Right atrium auricular region (tissue), 2 donors: ENCODE measurements around the gene DCDC2C. TPM values are rescaled to one million over a fixed set of nuclear protein-coding genes. Genes with fewer than 3 reads are reported as not detected.

Source experiments
- DNase-seq: peaks from one replicate; pipeline ENCODE4 v3.0.0-alpha.2; 2019; ENCODE audit warnings: low spot score
- H3K27ac ChIP-seq, 2 donors: fragments of 200-600 bp; sonication (generic); 1 replicate in 1 of 2; 2 replicates in 1 of 2; pipeline ENCODE4 v1.5.1; 2016 to 2019
- H3K27me3 ChIP-seq, 2 donors: fragments of 200-600 bp; sonication (generic); one replicate each; pipeline versions ENCODE4 v1.5.1 to v1.6.0; 2017 to 2019
- H3K36me3 ChIP-seq: fragments of 200-600 bp; sonication (generic); one replicate; pipeline ENCODE4 v1.5.1; 2016
- H3K4me1 ChIP-seq, 2 donors: fragments of 200-600 bp; sonication (generic); one replicate each; pipeline versions ENCODE4 v1.5.1 to v1.6.0; 2017 to 2019
- H3K4me3 ChIP-seq, 2 donors: fragments of 200-600 bp; sonication (generic); 1 replicate in 1 of 2; 2 replicates in 1 of 2; pipeline ENCODE4 v1.5.1; 2017 to 2019; ENCODE audit warnings: mild to moderate bottlenecking in 1 of 2, moderate library complexity in 1 of 2
- H3K9me3 ChIP-seq, 2 donors: fragments of 200-600 bp; sonication (generic); one replicate each; pipeline ENCODE4 v1.5.1; 2019
- total RNA-seq, 2 donors: library from RNA; depleted of rRNA; stranded (reverse); fragments of >200 nt; gene quantifications; one replicate each; pipeline ENCODE4 v1.1.0, GENCODE V29; 2016
- TF ChIP-seq, protein P1 (sequence below), 2 donors: fragments of 200-600 bp; sonication (generic); IDR thresholded peaks; one replicate each; pipeline ENCODE4 v1.5.1; 2019; ENCODE audit warnings: antibody characterized with exemption in 2 of 2

DCDC2C gene
- total RNA-seq, 2 donors from 2014 or later, result not detected

DNA sequence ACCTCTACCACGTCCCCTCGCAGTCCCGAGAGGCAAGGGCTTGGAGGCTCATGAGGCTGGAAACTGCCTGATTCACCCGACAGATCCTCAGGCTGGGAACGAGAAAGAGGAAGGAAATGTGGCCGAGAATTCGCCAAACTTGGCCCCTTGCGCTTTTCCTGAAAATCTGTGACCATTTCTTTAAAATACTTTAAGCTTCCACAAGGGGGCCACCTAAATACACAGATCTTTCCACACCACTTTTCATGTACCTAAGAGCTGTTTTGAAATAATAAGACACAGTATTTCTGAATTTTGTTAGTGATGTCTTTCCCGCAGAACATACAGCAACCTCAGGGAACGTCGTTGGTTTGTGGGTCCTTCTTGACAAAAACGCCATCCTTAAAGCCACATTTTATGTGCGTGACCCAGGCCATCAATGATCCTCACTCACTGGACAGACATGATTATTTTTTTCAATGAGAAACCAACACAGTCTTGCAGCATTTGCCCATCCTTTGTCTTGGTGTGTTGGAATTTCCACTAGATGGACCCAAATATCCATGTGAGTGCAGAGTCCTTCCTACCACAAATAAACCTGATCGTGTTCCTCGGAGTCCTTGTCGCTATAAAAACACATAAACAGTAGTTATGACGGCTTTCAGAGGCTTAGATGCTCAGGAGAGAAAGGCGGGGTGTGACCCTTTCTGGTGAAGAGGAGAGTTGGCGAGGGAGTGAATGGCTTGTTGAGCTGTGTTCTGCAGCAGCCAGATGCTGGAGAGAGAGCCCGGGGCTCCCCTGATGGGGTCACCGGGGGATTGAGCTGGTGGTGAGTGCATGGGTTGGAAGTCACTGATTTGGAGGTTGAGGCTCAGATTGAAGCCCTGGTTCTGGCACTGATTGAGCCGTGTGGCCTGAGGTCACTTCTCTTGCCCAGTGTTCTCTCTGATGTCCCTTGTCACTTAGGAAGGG is 25.0 kb downstream of the DCDC2C start:
- no peaks in the 10 kb centered on the region for H3K36me3 ChIP-seq
- no peak overlapping the region for H3K4me3 ChIP-seq
- no peak overlapping the region for H3K27ac ChIP-seq
- DNase-seq, result no peak
- H3K27me3 ChIP-seq, result no peaks in the 10 kb centered on the region
- peaks cover 0 to 7% of the 10 kb centered on the region in 2 donors for H3K4me1 ChIP-seq
- TF ChIP-seq, protein P1, sequence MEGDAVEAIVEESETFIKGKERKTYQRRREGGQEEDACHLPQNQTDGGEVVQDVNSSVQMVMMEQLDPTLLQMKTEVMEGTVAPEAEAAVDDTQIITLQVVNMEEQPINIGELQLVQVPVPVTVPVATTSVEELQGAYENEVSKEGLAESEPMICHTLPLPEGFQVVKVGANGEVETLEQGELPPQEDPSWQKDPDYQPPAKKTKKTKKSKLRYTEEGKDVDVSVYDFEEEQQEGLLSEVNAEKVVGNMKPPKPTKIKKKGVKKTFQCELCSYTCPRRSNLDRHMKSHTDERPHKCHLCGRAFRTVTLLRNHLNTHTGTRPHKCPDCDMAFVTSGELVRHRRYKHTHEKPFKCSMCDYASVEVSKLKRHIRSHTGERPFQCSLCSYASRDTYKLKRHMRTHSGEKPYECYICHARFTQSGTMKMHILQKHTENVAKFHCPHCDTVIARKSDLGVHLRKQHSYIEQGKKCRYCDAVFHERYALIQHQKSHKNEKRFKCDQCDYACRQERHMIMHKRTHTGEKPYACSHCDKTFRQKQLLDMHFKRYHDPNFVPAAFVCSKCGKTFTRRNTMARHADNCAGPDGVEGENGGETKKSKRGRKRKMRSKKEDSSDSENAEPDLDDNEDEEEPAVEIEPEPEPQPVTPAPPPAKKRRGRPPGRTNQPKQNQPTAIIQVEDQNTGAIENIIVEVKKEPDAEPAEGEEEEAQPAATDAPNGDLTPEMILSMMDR (IDR thresholded peaks at IDR 0.05), result peak; percentile 43 to 76
- no peaks in the 10 kb centered on the region for H3K9me3 ChIP-seq

DNA sequence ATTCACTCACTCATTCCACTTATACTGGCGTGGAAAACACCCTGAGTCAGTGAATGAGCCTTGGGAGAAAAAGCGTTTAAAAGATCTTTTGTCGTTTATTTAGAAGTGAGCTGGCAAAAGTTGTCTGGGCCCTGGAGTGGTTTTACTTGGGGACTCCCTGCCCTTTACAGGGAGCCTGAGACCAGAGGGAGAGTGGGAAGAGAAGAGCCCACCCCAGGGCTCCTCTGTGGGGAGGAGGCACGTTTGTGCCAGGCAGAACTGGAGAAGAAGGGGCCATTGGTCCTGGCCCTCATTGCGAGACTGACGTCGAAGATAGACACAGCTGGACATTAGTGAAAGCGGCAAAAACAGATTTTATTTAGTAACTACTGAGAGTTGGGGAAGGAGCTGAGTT is 25.7 kb downstream of the DCDC2C start:
- Histone ChIP-seq H3K36me3 (no peaks in the 10 kb centered on the region), H3K4me3 (no peak overlapping the region), H3K9me3 (no peaks in the 10 kb centered on the region), H3K4me1 (peaks cover 0 to 7% of the 10 kb centered on the region in 2 donors), H3K27ac (no peak overlapping the region), H3K27me3 (no peaks in the 10 kb centered on the region)
- TF ChIP-seq, protein P1 (IDR thresholded peaks at IDR 0.05), result no peak
- no peak for DNase-seq

DNA sequence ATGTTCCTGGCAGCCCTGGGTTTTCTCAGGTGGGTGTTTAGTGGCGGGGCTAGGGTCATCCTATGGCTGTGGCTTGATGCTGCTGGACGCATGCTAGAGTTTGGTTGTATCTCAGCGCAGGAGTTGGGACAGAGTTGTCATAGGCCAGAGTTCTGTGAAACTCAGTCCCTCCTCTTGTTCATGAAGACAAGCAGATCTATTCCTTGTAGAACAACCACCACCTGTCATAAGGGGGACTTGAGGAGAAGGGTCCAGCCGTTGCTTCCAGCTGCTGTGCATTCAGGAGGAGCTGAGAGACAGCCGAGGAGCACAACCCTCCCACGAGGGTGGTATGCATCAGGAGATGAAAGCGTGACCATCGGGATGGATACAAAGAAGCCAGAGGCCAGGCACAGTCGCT is 26.4 kb downstream of the DCDC2C start:
- peaks cover 0 to 7% of the 10 kb centered on the region in 2 donors for H3K4me1 ChIP-seq
- TF ChIP-seq, protein P1 (IDR thresholded peaks at IDR 0.05), result no peak
- no peak for DNase-seq

GRCh38 chr2:3730646-3731045 is 27.3 kb downstream of the DCDC2C start:
- TF ChIP-seq, protein P1 (IDR thresholded peaks at IDR 0.05), result no peak
- no peaks in the 10 kb centered on the region for H3K27me3 ChIP-seq
- peaks cover 0 to 7% of the 10 kb centered on the region in 2 donors for H3K4me1 ChIP-seq
- no peak overlapping the region for H3K4me3 ChIP-seq
- no peak for DNase-seq
- no peak overlapping the region for H3K27ac ChIP-seq
- H3K36me3 ChIP-seq, result no peaks in the 10 kb centered on the region
- H3K9me3 ChIP-seq, result no peaks in the 10 kb centered on the region

More for the DNA sequence above, 26.4 kb downstream of the DCDC2C start:
- no peak overlapping the region for H3K27ac ChIP-seq
- no peak overlapping the region for H3K4me3 ChIP-seq
- no peaks in the 10 kb centered on the region for H3K27me3 ChIP-seq
- no peaks in the 10 kb centered on the region for H3K9me3 ChIP-seq
- no peaks in the 10 kb centered on the region for H3K36me3 ChIP-seq

GRCh38 chr2:3731829-3732228 is 28.5 kb downstream of the DCDC2C start:
- Histone ChIP-seq H3K9me3 (no peaks in the 10 kb centered on the region), H3K36me3 (no peaks in the 10 kb centered on the region), H3K4me3 (no peak overlapping the region), H3K27me3 (no peaks in the 10 kb centered on the region), H3K27ac (no peak overlapping the region), H3K4me1 (peaks cover 0 to 7% of the 10 kb centered on the region in 2 donors)
- DNase-seq, result no peak
- TF ChIP-seq, protein P1 (IDR thresholded peaks at IDR 0.05), result no peak
